ENCODE data around the gene MARCHF10. TPM values are rescaled to one million over a fixed set of nuclear protein-coding genes. Genes with fewer than 3 reads are reported as not detected.
A peak's percentile ranks its signal among the peaks of the same experiment; 100 is the strongest.

MARCHF10 gene
- total RNA-seq, 2 donors from 2014 or later = not detected

DNA sequence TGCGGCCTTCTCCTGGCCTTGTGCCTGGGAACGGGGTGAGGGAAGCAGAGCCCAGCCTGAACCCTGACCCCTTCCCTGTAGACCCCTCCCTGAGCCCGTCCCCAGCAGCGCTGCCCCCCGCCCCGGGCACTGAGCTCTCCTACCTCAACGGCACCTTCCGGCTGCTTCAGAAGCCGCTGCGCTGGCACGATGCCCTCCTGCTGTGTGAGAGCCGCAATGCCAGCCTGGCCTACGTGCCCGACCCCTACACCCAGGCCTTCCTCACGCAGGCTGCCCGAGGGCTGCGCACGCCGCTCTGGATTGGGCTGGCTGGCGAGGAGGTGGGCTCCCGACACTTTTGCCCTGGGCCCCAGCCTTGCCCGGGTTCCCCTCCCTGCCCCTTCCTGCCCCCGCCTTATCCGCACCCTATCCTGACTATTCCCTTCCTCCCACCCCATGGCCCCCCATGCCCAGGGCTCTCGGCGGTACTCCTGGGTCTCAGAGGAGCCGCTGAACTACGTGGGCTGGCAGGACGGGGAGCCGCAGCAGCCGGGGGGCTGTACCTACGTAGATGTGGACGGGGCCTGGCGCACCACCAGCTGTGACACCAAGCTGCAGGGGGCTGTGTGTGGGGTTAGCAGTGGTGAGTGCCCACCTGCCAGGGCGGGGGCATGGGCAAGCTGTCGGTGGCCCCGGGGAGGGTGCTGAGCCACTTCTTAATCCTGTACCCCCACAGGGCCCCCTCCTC lies 118.5 kb downstream of the MARCHF10 start:
- DNase-seq (ENCODE audit: low spot score in 2 of 2) = no peak
- Mint-ChIP-seq H3K27ac (no peak overlapping the region), H3K9me3 (no peaks in the 10 kb centered on the region), H3K36me3 (no peaks in the 10 kb centered on the region)
- no peak for ATAC-seq

GRCh38 chr17:62688398-62689160 lies 119.5 kb downstream of the MARCHF10 start:
- Mint-ChIP-seq H3K36me3 (no peaks in the 10 kb centered on the region), H3K27ac (no peak overlapping the region), H3K9me3 (no peaks in the 10 kb centered on the region)
- ATAC-seq (no peak), DNase-seq (ENCODE audit: low spot score in 2 of 2) (no peak)

- DNase-seq (ENCODE audit: low spot score in 2 of 2) (no peak), ATAC-seq (no peak)
- H3K9me3 Mint-ChIP-seq = no peaks in the 10 kb centered on the region
- H3K36me3 Mint-ChIP-seq = no peaks in the 10 kb centered on the region
- no peak overlapping the region for H3K27ac Mint-ChIP-seq
Observed at GRCh38 chr17:62687997-62688396, 120.1 kb downstream of the MARCHF10 start.

GRCh38 chr17:62684179-62684578 lies 123.9 kb downstream of the MARCHF10 start:
- H3K36me3 Mint-ChIP-seq = no peaks in the 10 kb centered on the region
- DNase-seq (ENCODE audit: low spot score in 2 of 2) (no peak), ATAC-seq (no peak)
- H3K9me3 Mint-ChIP-seq = no peaks in the 10 kb centered on the region
- no peak overlapping the region for H3K27ac Mint-ChIP-seq

DNA sequence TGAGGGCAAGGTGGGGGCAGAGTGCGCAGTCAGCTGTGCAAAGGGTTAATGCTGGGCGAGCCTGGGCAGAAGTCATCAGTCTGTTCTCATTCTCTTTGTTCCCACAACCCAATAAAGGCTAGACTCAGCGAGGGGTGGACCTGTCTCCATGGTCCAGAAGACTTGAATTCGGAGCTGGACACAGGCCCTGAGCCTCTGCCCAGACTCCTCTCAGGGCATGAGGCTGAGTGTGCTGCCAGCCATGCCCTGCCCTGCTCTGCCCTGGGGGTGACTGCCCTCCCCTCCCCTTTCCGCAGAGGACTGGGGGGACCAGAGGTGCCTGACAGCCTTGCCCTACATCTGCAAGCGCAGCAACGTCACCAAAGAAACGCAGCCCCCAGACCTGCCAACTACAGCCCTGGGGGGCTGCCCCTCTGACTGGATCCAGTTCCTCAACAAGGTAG lies 126.2 kb downstream of the MARCHF10 start:
- Mint-ChIP-seq H3K27ac (no peak overlapping the region), H3K36me3 (no peaks in the 10 kb centered on the region), H3K9me3 (no peaks in the 10 kb centered on the region)
- ATAC-seq (no peak), DNase-seq (ENCODE audit: low spot score in 2 of 2) (no peak)

DNA sequence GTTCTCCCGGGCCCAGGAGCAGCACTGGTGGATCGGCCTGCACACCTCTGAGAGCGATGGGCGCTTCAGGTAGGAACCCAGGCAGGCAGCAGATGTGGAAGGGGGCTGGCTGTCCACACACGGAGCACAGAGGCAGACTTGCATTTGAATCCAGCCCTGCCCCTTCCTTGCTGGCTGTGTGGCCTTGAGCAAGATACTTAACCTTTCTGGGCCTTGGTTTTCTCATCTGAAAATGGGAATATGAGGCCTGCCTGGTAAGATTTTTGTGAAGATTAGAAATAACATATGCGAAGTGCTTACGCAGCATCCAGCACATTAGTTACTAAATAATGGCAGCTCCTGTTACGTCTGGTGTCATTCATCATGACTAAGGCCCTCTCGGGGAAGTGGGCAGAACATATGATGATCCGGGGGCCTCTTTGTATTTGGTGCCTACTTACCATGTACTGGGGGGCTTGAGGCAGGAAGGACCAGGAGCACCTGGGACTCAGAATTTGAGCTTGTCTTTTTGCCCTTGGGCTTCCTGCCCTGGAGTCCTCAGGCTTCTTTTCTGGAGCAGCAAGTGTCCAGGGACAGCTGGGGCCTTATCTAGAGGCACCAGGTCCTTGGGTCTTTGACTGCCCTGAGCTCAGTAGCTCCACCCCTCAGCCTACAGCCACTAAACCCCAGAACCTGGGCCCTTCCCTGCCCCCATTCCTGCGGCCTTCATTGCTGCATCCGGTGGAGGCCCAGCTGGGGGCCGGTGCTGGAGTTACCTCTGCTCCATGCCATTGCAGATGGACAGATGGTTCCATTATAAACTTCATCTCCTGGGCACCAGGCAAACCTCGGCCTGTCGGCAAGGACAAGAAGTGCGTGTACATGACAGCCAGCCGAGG lies 126.8 kb downstream of the MARCHF10 start:
- Mint-ChIP-seq H3K36me3 (no peaks in the 10 kb centered on the region), H3K9me3 (no peaks in the 10 kb centered on the region), H3K27ac (no peak overlapping the region)
- DNase-seq (ENCODE audit: low spot score in 2 of 2) = no peak
- no peak for ATAC-seq

DNA sequence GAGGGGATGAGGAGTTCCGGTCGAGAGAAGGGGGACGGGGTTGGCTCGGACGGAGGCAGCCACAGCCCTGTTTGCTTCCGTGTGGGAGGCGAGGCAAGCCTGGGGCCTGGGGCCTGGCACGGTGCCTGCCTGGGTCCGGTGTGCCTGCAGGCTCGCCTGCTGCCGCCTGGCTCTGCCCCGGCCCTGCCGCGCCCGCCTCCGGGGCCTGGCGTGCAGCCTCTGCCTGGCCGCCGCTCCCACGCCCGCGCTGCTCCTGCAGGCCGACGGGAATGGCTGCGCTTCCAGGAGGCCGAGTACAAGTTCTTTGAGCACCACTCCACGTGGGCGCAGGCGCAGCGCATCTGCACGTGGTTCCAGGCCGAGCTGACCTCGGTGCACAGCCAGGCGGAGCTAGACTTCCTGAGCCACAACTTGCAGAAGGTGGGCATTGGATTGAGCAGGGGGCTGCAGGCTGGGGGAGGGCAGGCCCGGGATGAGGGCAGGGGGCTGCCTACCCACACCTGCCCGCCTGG lies 127.5 kb downstream of the MARCHF10 start:
- ATAC-seq (no peak), DNase-seq (ENCODE audit: low spot score in 2 of 2) (no peak)
- Mint-ChIP-seq H3K36me3 (no peaks in the 10 kb centered on the region), H3K27ac (no peak overlapping the region), H3K9me3 (no peaks in the 10 kb centered on the region)

GRCh38 chr17:62679866-62680377 lies 128.2 kb downstream of the MARCHF10 start:
- Mint-ChIP-seq H3K9me3 (no peaks in the 10 kb centered on the region), H3K36me3 (no peaks in the 10 kb centered on the region), H3K27ac (no peak overlapping the region)
- ATAC-seq (no peak), DNase-seq (ENCODE audit: low spot score in 2 of 2) (no peak)

GRCh38 chr17:62678214-62678919 lies 129.7 kb downstream of the MARCHF10 start:
- no peaks in the 10 kb centered on the region for H3K9me3 Mint-ChIP-seq
- no peak for ATAC-seq
- H3K36me3 Mint-ChIP-seq = no peaks in the 10 kb centered on the region
- H3K27ac Mint-ChIP-seq = no peak overlapping the region
- DNase-seq (ENCODE audit: low spot score in 2 of 2) = no peak

- no peaks in the 10 kb centered on the region for H3K9me3 Mint-ChIP-seq
- DNase-seq (ENCODE audit: low spot score in 2 of 2) = no peak
- H3K27ac Mint-ChIP-seq = no peak overlapping the region
- no peak for ATAC-seq
- no peaks in the 10 kb centered on the region for H3K36me3 Mint-ChIP-seq
Observed at GRCh38 chr17:62676952-62677596, 131.0 kb downstream of the MARCHF10 start.

GRCh38 chr17:62676231-62676943 lies 131.7 kb downstream of the MARCHF10 start:
- no peak for ATAC-seq

GRCh38 chr17:62675701-62676100 lies 132.4 kb downstream of the MARCHF10 start:
- ATAC-seq (no peak), DNase-seq (ENCODE audit: low spot score in 2 of 2) (no peak)
- Mint-ChIP-seq H3K36me3 (no peaks in the 10 kb centered on the region), H3K27ac (no peak overlapping the region), H3K9me3 (no peaks in the 10 kb centered on the region)

More at GRCh38 chr17:62676231-62676943, 131.7 kb downstream of the MARCHF10 start:
- Mint-ChIP-seq H3K27ac (peak overlapping the region in 1 of 2 donors; percentile 22), H3K9me3 (no peaks in the 10 kb centered on the region), H3K36me3 (no peaks in the 10 kb centered on the region)
- DNase-seq (ENCODE audit: low spot score in 2 of 2) = no peak

DNA sequence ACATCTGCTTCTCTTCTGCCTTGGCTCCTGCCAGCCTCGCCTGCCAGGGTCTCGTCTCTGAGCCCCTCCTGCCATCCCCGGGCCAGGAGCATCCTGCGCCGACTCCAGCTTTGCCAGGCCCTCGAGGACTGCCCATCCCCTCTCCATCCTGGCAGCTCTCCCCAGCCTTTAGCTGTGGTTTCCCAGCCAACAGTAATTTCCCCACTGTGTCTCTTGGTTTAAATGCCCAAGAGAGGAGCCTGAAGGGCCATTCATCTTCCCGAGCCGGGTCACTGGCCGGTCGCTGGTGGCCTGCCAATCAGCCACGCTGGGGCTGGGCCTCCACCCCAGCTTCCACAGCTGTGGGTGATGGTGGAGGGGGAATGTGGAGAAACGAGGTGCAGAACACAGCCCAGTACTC lies 132.9 kb downstream of the MARCHF10 start:
- Mint-ChIP-seq H3K27ac (no peak overlapping the region), H3K36me3 (no peaks in the 10 kb centered on the region), H3K9me3 (no peaks in the 10 kb centered on the region)
- ATAC-seq (no peak), DNase-seq (ENCODE audit: low spot score in 2 of 2) (no peak)

- H3K9me3 Mint-ChIP-seq = no peaks in the 10 kb centered on the region
- no peaks in the 10 kb centered on the region for H3K36me3 Mint-ChIP-seq
- ATAC-seq = no peak
- H3K27ac Mint-ChIP-seq = no peak overlapping the region
- DNase-seq (ENCODE audit: low spot score in 2 of 2) = no peak
Observed at GRCh38 chr17:62674841-62675240, 133.3 kb downstream of the MARCHF10 start.

DNA sequence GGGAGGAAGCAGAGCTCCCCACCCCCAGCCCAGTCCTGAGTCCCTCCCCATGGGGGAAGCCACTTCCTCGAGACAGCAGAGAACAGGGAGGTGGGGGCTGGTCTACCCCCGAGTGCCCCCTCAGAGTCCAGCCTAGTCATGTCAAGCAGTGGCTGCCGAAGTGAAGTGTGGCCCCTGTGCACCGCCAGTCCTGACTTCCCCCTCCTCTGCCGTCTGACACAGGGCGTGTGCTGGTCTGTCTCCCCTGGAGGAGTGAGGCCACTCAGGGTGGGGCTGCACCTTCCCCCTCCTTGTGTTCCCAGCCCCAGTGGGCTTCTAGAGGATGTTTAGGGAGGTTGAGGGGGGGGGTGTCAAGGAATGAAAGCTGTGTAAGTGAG lies 133.8 kb downstream of the MARCHF10 start:
- Mint-ChIP-seq H3K9me3 (no peaks in the 10 kb centered on the region), H3K36me3 (no peaks in the 10 kb centered on the region), H3K27ac (no peak overlapping the region)
- DNase-seq (ENCODE audit: low spot score in 2 of 2) (no peak), ATAC-seq (no peak)
